ENCODE results near the gene WNT2.

DNA sequence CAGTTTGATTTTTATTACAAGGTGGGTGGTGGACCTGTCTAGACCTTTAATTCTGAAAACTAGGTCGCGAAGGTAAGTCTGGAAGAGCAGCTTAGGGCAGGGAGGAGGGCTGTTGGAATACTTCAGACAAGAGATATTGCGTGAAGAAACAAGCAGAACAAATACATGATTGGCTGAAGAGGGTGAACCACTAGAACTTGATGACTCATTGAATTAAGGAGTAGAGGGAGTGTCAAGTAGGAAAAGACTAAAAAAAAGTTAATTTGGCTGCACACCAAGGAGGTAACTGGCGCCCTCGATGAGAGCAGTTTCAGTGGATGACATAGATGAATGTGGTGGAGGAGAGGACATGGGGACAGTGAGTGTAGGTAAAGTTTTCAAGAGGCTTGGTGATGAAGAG, 41.3 kb downstream of the WNT2 start:
- TF ChIP-seq TAF1 (IDR thresholded peaks at IDR 0.05; ENCODE audit: low read depth, low read length) (no peak), SPI1 (IDR thresholded peaks at IDR 0.05; ENCODE audit: low read depth, low read length) (no peak), POLR2AphosphoS5 (IDR thresholded peaks at IDR 0.05; ENCODE audit: low read depth, low read length) (no peak), POLR2A (IDR thresholded peaks at IDR 0.05; ENCODE audit: low read depth, low read length) (no peak)
